ENCODE results near the gene TM7SF2. TPM values are rescaled to one million over a fixed set of nuclear protein-coding genes. Genes with fewer than 3 reads are reported as not detected.

Gene TM7SF2
- total and polyA plus RNA-seq, 2 of the 13 experiments (the other 11 are each of a cell fraction or from before 2014, with no cell fraction given) = 56.0 to 66.9 TPM

DNA sequence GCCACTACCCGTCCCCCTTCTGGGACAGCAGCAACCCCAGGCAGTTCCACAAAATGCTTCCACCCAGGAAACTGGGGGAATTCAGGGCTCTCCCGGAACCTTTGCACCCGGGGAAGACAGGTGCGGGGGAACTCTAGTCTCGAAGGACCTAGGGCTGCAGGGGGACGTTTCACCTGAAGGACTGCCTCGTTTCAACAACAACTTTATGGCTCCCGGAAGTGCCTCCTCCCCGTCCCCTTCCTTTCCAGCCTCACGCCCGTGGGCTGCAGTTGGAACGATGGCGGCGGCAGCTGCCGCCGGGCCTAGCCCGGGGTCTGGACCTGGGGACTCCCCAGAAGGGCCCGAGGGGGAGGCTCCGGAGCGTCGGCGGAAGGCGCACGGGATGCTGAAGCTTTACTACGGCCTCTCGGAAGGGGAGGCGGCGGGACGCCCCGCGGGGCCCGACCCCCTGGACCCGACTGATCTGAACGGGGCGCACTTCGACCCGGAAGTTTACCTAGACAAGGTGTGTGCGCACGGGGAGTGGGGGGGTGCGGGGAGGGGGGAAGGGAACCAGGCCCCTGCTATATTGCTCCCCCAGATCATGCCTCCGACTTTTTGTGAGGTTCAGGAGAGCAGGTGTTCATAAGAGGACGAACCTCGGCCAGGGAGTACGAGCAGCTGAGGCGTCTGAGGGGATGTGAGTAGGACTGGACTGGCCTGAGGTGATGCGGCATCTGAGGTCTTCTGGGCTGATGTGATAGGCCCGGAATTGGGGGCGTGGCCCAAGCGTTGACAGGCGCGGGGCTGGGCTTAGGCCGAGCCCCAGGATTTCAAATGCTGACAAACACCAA is 15.5 kb upstream of the TM7SF2 start, which contains the start of gene VPS51 (continued):
- TF ChIP-seq, protein P1, sequence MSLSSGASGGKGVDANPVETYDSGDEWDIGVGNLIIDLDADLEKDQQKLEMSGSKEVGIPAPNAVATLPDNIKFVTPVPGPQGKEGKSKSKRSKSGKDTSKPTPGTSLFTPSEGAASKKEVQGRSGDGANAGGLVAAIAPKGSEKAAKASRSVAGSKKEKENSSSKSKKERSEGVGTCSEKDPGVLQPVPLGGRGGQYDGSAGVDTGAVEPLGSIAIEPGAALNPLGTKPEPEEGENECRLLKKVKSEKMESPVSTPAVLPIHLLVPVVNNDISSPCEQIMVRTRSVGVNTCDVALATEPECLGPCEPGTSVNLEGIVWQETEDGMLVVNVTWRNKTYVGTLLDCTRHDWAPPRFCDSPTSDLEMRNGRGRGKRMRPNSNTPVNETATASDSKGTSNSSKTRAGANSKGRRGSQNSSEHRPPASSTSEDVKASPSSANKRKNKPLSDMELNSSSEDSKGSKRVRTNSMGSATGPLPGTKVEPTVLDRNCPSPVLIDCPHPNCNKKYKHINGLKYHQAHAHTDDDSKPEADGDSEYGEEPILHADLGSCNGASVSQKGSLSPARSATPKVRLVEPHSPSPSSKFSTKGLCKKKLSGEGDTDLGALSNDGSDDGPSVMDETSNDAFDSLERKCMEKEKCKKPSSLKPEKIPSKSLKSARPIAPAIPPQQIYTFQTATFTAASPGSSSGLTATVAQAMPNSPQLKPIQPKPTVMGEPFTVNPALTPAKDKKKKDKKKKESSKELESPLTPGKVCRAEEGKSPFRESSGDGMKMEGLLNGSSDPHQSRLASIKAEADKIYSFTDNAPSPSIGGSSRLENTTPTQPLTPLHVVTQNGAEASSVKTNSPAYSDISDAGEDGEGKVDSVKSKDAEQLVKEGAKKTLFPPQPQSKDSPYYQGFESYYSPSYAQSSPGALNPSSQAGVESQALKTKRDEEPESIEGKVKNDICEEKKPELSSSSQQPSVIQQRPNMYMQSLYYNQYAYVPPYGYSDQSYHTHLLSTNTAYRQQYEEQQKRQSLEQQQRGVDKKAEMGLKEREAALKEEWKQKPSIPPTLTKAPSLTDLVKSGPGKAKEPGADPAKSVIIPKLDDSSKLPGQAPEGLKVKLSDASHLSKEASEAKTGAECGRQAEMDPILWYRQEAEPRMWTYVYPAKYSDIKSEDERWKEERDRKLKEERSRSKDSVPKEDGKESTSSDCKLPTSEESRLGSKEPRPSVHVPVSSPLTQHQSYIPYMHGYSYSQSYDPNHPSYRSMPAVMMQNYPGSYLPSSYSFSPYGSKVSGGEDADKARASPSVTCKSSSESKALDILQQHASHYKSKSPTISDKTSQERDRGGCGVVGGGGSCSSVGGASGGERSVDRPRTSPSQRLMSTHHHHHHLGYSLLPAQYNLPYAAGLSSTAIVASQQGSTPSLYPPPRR (CRISPR knock-in tag; IDR thresholded peaks at IDR 0.05; ENCODE audit: borderline replicate concordance) = peak; percentile 45; the same call in 1 of the 2 replicates
- TF ChIP-seq SPEN (CRISPR knock-in tag; IDR thresholded peaks at IDR 0.05; ENCODE audit: low read depth) (peak; percentile 91; the same call in 1 of the 2 replicates), ZNF142 (CRISPR knock-in tag; IDR thresholded peaks at IDR 0.05) (0 out of 2 replicates have a peak, but pooled peaks have one; percentile 40), CBFB (CRISPR knock-in tag; IDR thresholded peaks at IDR 0.05) (no peak; the same call in 1 of the 2 replicates), CSRNP1 (CRISPR knock-in tag; IDR thresholded peaks at IDR 0.05) (no peak), TEAD2 (CRISPR knock-in tag; IDR thresholded peaks at IDR 0.05) (no peak), CEBPB (IDR thresholded peaks at IDR 0.05; ENCODE audit: borderline replicate concordance, low read depth, low read length) (no peak), ZNF530 (CRISPR knock-in tag; IDR thresholded peaks at IDR 0.05; ENCODE audit: low read depth) (no peak), ZNF260 (CRISPR knock-in tag; IDR thresholded peaks at IDR 0.05; ENCODE audit: borderline replicate concordance, low read depth) (no peak), ZNF557 (CRISPR knock-in tag; IDR thresholded peaks at IDR 0.05) (no peak), ZKSCAN1 (IDR thresholded peaks at IDR 0.05; ENCODE audit: low read length) (peak; percentile 94)
- TF ChIP-seq, protein P2, sequence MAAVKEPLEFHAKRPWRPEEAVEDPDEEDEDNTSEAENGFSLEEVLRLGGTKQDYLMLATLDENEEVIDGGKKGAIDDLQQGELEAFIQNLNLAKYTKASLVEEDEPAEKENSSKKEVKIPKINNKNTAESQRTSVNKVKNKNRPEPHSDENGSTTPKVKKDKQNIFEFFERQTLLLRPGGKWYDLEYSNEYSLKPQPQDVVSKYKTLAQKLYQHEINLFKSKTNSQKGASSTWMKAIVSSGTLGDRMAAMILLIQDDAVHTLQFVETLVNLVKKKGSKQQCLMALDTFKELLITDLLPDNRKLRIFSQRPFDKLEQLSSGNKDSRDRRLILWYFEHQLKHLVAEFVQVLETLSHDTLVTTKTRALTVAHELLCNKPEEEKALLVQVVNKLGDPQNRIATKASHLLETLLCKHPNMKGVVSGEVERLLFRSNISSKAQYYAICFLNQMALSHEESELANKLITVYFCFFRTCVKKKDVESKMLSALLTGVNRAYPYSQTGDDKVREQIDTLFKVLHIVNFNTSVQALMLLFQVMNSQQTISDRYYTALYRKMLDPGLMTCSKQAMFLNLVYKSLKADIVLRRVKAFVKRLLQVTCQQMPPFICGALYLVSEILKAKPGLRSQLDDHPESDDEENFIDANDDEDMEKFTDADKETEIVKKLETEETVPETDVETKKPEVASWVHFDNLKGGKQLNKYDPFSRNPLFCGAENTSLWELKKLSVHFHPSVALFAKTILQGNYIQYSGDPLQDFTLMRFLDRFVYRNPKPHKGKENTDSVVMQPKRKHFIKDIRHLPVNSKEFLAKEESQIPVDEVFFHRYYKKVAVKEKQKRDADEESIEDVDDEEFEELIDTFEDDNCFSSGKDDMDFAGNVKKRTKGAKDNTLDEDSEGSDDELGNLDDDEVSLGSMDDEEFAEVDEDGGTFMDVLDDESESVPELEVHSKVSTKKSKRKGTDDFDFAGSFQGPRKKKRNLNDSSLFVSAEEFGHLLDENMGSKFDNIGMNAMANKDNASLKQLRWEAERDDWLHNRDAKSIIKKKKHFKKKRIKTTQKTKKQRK (IDR thresholded peaks at IDR 0.05; ENCODE audit: low read length) = no peak

Data from HepG2 (cell line).